ENCODE data around the gene YIPF1. TPM values are rescaled to one million over a fixed set of nuclear protein-coding genes. Genes with fewer than 3 reads are reported as not detected.

The YIPF1 gene
- polyA plus RNA-seq, 1 experiment, result 52.4 TPM

DNA sequence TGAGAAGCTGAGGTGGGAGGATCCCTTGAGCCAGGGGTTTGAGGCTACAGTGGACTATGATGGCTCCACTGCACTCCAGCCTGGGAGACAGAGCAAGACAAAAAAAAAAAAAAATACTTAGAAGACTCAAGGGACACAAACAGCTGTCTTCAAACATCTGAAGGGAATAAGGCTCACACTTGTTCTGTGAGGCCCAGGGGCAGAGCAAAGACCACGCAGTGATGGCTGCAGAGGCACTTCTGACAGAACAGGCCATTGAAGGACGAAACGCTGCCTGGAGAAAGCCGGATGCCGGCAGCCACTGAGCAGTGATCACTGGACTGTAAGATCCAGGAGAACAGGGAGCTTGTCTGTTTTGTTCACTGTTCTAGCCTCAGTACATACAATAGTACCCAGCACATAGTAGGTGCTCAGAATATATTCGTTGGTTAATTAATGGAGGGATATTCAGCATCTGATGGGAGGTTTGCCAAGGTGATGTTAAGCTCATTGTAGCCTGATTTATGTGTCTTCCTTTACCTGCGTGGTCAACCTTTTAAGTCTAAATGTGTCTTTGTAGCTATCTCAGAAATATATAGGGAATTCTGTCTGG, 39.4 kb downstream of the YIPF1 start:
- TF ChIP-seq, protein P1, sequence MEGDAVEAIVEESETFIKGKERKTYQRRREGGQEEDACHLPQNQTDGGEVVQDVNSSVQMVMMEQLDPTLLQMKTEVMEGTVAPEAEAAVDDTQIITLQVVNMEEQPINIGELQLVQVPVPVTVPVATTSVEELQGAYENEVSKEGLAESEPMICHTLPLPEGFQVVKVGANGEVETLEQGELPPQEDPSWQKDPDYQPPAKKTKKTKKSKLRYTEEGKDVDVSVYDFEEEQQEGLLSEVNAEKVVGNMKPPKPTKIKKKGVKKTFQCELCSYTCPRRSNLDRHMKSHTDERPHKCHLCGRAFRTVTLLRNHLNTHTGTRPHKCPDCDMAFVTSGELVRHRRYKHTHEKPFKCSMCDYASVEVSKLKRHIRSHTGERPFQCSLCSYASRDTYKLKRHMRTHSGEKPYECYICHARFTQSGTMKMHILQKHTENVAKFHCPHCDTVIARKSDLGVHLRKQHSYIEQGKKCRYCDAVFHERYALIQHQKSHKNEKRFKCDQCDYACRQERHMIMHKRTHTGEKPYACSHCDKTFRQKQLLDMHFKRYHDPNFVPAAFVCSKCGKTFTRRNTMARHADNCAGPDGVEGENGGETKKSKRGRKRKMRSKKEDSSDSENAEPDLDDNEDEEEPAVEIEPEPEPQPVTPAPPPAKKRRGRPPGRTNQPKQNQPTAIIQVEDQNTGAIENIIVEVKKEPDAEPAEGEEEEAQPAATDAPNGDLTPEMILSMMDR (IDR thresholded peaks at IDR 0.05; ENCODE audit: low read depth, low read length), result no peak
- no peaks in the 10 kb centered on the region for H3K27me3 ChIP-seq (ENCODE audit: control insufficient read depth, insufficient read depth, low read length)
- no peak for DNase-seq (ENCODE audit: low read depth, low spot score)
- H3K9me3 ChIP-seq (ENCODE audit: control insufficient read depth, insufficient read depth, low read length), result peaks cover 4% of the 10 kb centered on the region; the same call in 1 of the 2 replicates
- ChIA-PET POLR2A (interaction anchor here (0.6 kb wide), 1 partner anchor 10 kb away, joined by 3 read pairs; no protein-coding TSS in a partner anchor), CTCF (interaction anchor here (0.6 to 4.3 kb wide), 2 partner anchors 11 to 110 kb away, joined by 7 to 32 read pairs; no protein-coding TSS in a partner anchor)
- H3K4me3 ChIP-seq (ENCODE audit: low read depth, low read length), result no peak overlapping the region
- H3K27ac ChIP-seq (ENCODE audit: low read depth, low read length), result no peak overlapping the region

DNA sequence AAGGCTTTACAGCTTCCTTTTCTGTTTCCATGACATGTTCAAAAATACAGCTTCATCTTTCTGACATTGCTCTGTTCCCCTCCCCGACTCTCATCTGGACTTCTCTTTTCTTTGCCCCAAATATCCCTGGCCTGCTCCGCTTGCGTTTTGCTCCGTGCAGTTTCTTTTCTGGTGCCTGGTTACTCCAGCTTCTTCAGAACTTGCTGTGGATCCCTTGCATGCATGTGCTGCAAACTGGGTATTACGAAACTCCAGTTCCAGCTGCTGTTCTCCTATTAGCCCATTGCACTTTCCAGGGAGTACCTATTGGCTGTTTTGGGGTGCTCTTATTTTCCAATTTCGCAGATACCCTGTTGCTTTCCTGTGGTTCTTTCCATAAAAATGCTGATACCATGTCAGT, 41.6 kb downstream of the YIPF1 start:
- no peak for DNase-seq (ENCODE audit: low read depth, low spot score)
- peaks cover 4% of the 10 kb centered on the region; the same call in 1 of the 2 replicates for H3K9me3 ChIP-seq (ENCODE audit: control insufficient read depth, insufficient read depth, low read length)
- H3K27ac ChIP-seq (ENCODE audit: low read depth, low read length), result no peak overlapping the region
- CTCF ChIA-PET, result interaction anchor here (1.0 to 4.3 kb wide), 2 partner anchors 13 to 362 kb away, joined by 4 to 32 read pairs; no protein-coding TSS in a partner anchor
- no peak overlapping the region for H3K4me3 ChIP-seq (ENCODE audit: low read depth, low read length)
- TF ChIP-seq, protein P1 (IDR thresholded peaks at IDR 0.05; ENCODE audit: low read depth, low read length), result no peak
- no peaks in the 10 kb centered on the region for H3K27me3 ChIP-seq (ENCODE audit: control insufficient read depth, insufficient read depth, low read length)
- POLR2A ChIA-PET, result no interaction called here

DNA sequence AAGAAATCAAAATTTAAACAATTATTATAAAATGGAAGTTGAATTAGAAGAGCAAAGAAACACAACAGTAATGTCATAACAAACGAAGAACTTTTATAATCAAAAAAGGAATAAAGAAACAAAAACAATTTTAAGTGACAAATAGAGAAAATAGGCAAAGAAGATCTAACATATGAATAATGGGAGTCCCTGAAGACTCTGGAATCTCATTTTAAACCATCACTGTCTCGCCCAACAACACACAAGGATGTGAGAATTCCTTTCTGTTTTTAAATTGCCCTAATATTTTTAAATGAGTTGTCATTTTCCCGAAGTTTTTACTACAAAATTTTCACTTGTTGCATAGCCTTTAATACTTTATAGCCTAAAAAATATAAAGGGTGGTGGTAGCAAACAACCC, 47.2 kb downstream of the YIPF1 start:
- no peak overlapping the region for H3K4me3 ChIP-seq (ENCODE audit: low read depth, low read length)
- no peak overlapping the region for H3K27ac ChIP-seq (ENCODE audit: low read depth, low read length)
- H3K9me3 ChIP-seq (ENCODE audit: control insufficient read depth, insufficient read depth, low read length), result peaks cover 8% of the 10 kb centered on the region
- H3K27me3 ChIP-seq (ENCODE audit: control insufficient read depth, insufficient read depth, low read length), result no peaks in the 10 kb centered on the region
- ChIA-PET CTCF (no interaction called here), POLR2A (no interaction called here)
- TF ChIP-seq, protein P1 (IDR thresholded peaks at IDR 0.05; ENCODE audit: low read depth, low read length), result no peak
- no peak for DNase-seq (ENCODE audit: low read depth, low spot score)

DNA sequence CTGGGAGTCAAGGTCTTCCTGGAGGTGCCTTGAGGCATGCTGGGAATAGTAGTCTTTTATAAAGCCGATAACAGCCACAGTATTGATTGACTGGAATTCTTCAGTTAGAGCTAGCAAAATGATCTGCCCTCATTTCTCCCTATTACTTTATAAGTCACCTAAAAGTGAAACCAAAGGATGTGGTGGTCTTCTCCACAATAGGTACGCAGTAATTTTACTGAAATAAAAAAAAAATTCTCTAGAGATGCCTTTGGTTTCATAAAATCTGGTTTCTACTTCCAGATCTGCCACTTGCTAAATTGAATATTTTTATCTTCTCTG, 51.0 kb downstream of the YIPF1 start:
- no peak for DNase-seq (ENCODE audit: low read depth, low spot score)
- Histone ChIP-seq H3K27ac (ENCODE audit: low read depth, low read length) (no peak overlapping the region), H3K9me3 (ENCODE audit: control insufficient read depth, insufficient read depth, low read length) (peaks cover 8% of the 10 kb centered on the region), H3K27me3 (ENCODE audit: control insufficient read depth, insufficient read depth, low read length) (no peaks in the 10 kb centered on the region), H3K4me3 (ENCODE audit: low read depth, low read length) (peak overlapping the region; percentile 95)
- ChIA-PET CTCF (interaction anchor here (1.4 to 1.8 kb wide), 2 partner anchors 107 to 353 kb away, joined by 3 to 6 read pairs; partner anchors contain the start of gene IFT25), POLR2A (no interaction called here)
- TF ChIP-seq, protein P1 (IDR thresholded peaks at IDR 0.05; ENCODE audit: low read depth, low read length), result no peak

DNA sequence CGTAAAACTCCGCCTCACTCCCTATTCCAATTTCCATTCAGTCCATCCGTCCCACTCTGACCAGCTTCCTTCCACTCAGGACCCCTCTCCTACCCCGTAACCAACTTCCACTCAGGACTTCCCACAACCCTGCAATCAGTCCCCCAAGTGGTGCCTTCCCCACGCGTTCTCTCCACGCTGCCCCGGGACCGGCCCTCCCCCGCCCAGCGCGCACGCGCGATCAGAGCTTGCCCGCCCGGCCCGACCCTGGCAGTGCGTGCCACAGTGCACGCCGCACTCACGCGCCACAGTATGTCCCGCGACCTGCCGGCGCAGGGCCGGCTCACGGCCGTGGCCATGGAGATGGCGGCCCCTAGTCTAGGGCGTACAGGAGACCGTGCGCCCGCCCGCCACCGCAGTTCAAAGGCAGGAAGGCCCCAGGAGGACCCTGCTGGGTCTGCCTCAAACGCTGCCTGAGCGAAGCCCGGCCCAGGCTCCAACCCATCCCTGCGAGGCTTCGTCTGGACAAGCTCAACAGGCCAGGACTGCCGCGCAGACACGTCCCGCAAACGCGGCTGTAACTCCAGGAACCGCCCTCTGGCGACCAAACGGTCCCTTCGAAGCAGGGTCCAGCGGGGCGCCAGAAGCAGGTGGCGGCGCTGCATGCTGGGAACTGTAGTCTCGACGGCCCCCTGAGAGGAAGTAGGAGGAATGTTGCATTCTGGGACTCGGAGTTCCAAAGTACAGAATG, 51.5 kb downstream of the YIPF1 start, which contains the start of gene NDC1:
Gene NDC1, minus strand, starts transcription at position 373 of the 730 bp plus-strand sequence. Its CDS starts 35 bp downstream, at position 338.
- TF ChIP-seq, protein P1 (IDR thresholded peaks at IDR 0.05; ENCODE audit: low read depth, low read length), result peak; percentile 18
- CTCF ChIA-PET, result interaction anchor here (1.4 to 1.8 kb wide), 2 partner anchors 107 to 352 kb away, joined by 3 to 6 read pairs; partner anchors contain the start of gene IFT25
- Histone ChIP-seq H3K9me3 (ENCODE audit: control insufficient read depth, insufficient read depth, low read length) (peaks cover 8% of the 10 kb centered on the region), H3K27me3 (ENCODE audit: control insufficient read depth, insufficient read depth, low read length) (no peaks in the 10 kb centered on the region), H3K4me3 (ENCODE audit: low read depth, low read length) (peak within 1 kb of the TSS; percentile 95), H3K27ac (ENCODE audit: low read depth, low read length) (peak within 1 kb of the TSS; percentile 95)
- POLR2A ChIA-PET, result interaction anchor here (0.6 to 1.8 kb wide), 3 partner anchors 13 to 152 kb away, joined by 3 to 8 read pairs (median 8); partner anchors contain the start of gene IFT25
- DNase-seq (ENCODE audit: low read depth, low spot score), result peak; percentile 83
